Measurements from ENCODE around the gene CADPS. TPM values are rescaled to one million over a fixed set of nuclear protein-coding genes. Genes with fewer than 3 reads are reported as not detected.

CADPS gene
- total RNA-seq, 1 donor from 2014 or later = not detected

GRCh38 chr3:62611541-62612240 lies 263.5 kb downstream of the CADPS start:
- no peaks in the 10 kb centered on the region for H3K36me3 ChIP-seq
- no peak overlapping the region for H3K4me3 ChIP-seq
- DNase-seq (ENCODE audit: low spot score in 2 of 2) = no peak
- H3K27me3 ChIP-seq = no peaks in the 10 kb centered on the region
- H3K4me1 ChIP-seq = peaks cover 4% of the 10 kb centered on the region in 2 donors
- no peak overlapping the region for H3K27ac ChIP-seq
- intact Hi-C loops (cut with DNase I) = no loop called here
- TF ChIP-seq CTCF (IDR thresholded peaks at IDR 0.05) = no peak
- H3K9me3 ChIP-seq = no peaks in the 10 kb centered on the region

GRCh38 chr3:62607287-62608029 lies 267.8 kb downstream of the CADPS start:
- peak in 1 of 2 donors; percentile 67 for DNase-seq (ENCODE audit: low spot score in 2 of 2)
- intact Hi-C loops (cut with DNase I) = no loop called here
- Histone ChIP-seq H3K27ac (no peak overlapping the region), H3K4me1 (peaks cover 4% of the 10 kb centered on the region in 2 donors), H3K36me3 (no peaks in the 10 kb centered on the region), H3K27me3 (no peaks in the 10 kb centered on the region), H3K4me3 (no peak overlapping the region), H3K9me3 (no peaks in the 10 kb centered on the region)
- no peak for TF ChIP-seq CTCF (IDR thresholded peaks at IDR 0.05)

- no peak for DNase-seq (ENCODE audit: low spot score in 2 of 2)
- intact Hi-C loops (cut with DNase I) = no loop called here
- H3K27ac ChIP-seq = no peak overlapping the region
- H3K4me1 ChIP-seq = peaks cover 4% of the 10 kb centered on the region in 2 donors
- H3K27me3 ChIP-seq = no peaks in the 10 kb centered on the region
- H3K36me3 ChIP-seq = no peaks in the 10 kb centered on the region
- H3K4me3 ChIP-seq = no peak overlapping the region
- no peaks in the 10 kb centered on the region for H3K9me3 ChIP-seq
- no peak for TF ChIP-seq CTCF (IDR thresholded peaks at IDR 0.05)
These were observed 269.7 kb downstream of the CADPS start for GRCh38 chr3:62605413-62606068.

GRCh38 chr3:62604751-62605351 lies 270.4 kb downstream of the CADPS start:
- Histone ChIP-seq H3K9me3 (no peaks in the 10 kb centered on the region), H3K36me3 (no peaks in the 10 kb centered on the region), H3K27me3 (no peaks in the 10 kb centered on the region), H3K27ac (no peak overlapping the region), H3K4me3 (no peak overlapping the region), H3K4me1 (peaks cover 4% of the 10 kb centered on the region in 2 donors)
- DNase-seq (ENCODE audit: low spot score in 2 of 2) = no peak
- intact Hi-C loops (cut with DNase I) = loop anchor here (5.0 kb wide), 1 partner anchor 43 kb away; no protein-coding TSS in a partner anchor
- no peak for TF ChIP-seq CTCF (IDR thresholded peaks at IDR 0.05)

GRCh38 chr3:62604298-62604697 lies 270.9 kb downstream of the CADPS start:
- H3K27me3 ChIP-seq = no peaks in the 10 kb centered on the region
- H3K4me3 ChIP-seq = no peak overlapping the region
- TF ChIP-seq CTCF (IDR thresholded peaks at IDR 0.05) = no peak
- peak overlapping the region; percentile 44 to 53 for H3K27ac ChIP-seq
- H3K4me1 ChIP-seq = peaks cover 4% of the 10 kb centered on the region in 2 donors
- H3K36me3 ChIP-seq = no peaks in the 10 kb centered on the region
- intact Hi-C loops (cut with DNase I) = loop anchor here (5.0 kb wide), 1 partner anchor 42 kb away; no protein-coding TSS in a partner anchor
- no peaks in the 10 kb centered on the region for H3K9me3 ChIP-seq
- no peak for DNase-seq (ENCODE audit: low spot score in 2 of 2)
